Lower leg skin (tissue), 4 donors: ENCODE measurements around the gene TCN2. TPM values are rescaled to one million over a fixed set of nuclear protein-coding genes. Genes with fewer than 3 reads are reported as not detected.

Experiments used
- DNase-seq, 2 donors: peaks; one replicate each; pipeline ENCODE4 v3.0.0-alpha.2; 2019; ENCODE audit warnings: low spot score in 2 of 2
- H3K4me3 ChIP-seq: fragments of 200-600 bp; sonication (generic); 2 replicates; pipeline ENCODE4 v1.5.1; 2017; ENCODE audit warnings: mild to moderate bottlenecking, low read depth; ENCODE audit not compliant: poor library complexity, severe bottlenecking
- CTCF ChIP-seq, 3 donors: fragments of 450-650 bp; IDR thresholded peaks; one replicate each; pipeline ENCODE4 v1.5.1; 2016; ENCODE audit warnings: antibody characterized with exemption in 3 of 3, mild to moderate bottlenecking in 3 of 3, moderate library complexity in 2 of 3
- POLR2A ChIP-seq, 2 donors: fragments of 450-650 bp; IDR thresholded peaks; one replicate each; pipeline ENCODE4 v1.6.1; 2016 to 2017; ENCODE audit warnings: antibody characterized with exemption in 2 of 2, mild to moderate bottlenecking in 1 of 2, moderate library complexity in 1 of 2
- WGBS, 2 donors: methylation state at CpG; one replicate each; pipeline ENCODE4 v1.1.5; 2018; 5-methylcytosine and 5-hydroxymethylcytosine counted together
- intact Hi-C: fragments of 100-400 bp; cut with DNase I; formaldehyde crosslinking; loops from one replicate; pipeline ENCODE4 v1.15.0; 2023; ENCODE audit warnings: low total_unique reads
- total RNA-seq, 4 donors: library from RNA; depleted of rRNA; stranded (reverse); fragments of >200 nt; gene quantifications; one replicate each; pipeline ENCODE4 v1.1.0, GENCODE V29; 2016

TCN2 gene
- total RNA-seq, 4 donors from 2014 or later: 9.9 to 20.2 (median 14.8) TPM

DNA sequence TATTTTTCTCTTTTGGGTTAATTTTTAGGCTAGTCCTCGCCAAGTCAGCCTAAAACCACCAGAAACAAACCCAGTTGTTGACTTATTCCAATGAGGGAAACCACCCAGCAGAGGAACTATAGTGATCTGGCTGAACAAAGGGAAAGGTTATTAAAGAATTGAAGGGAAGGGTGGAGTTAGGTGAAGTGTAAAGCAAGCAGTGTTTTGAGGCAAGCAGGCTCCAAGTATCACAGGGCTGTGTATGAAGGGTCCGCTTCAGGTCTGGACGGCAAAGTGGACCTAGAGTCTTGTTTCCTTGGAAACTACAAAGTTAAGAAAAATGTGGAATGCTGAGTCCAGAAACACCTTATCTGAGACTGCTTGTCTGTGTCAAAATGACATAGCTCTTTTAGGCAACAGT is 3.2 kb upstream of the TCN2 start:
- TF ChIP-seq CTCF (IDR thresholded peaks at IDR 0.05): no peak
- no peak for TF ChIP-seq POLR2A (IDR thresholded peaks at IDR 0.05)
- intact Hi-C loops: no loop called here
- no peak for DNase-seq
- no peak overlapping the region for H3K4me3 ChIP-seq
- 74 to 79% methylated on average over 3 of the region's 3 CpGs for WGBS, 2 donors

GRCh38 chr22:30604723-30605122 is 2.3 kb upstream of the TCN2 start:
- intact Hi-C loops: no loop called here
- no peak for DNase-seq
- TF ChIP-seq POLR2A (IDR thresholded peaks at IDR 0.05) (no peak), CTCF (IDR thresholded peaks at IDR 0.05) (no peak)
- WGBS, 2 donors: 90 to 93% methylated on average over 2 of the region's 2 CpGs
- H3K4me3 ChIP-seq: no peak overlapping the region

- 25% methylated on average over 9 of the region's 9 CpGs for WGBS, 2 donors
- no peak overlapping the region for H3K4me3 ChIP-seq
- peak in 1 of 2 donors; percentile 43 for DNase-seq
- TF ChIP-seq POLR2A (IDR thresholded peaks at IDR 0.05): no peak
- no peak for TF ChIP-seq CTCF (IDR thresholded peaks at IDR 0.05)
- intact Hi-C loops: no loop called here
Observed at GRCh38 chr22:30605449-30606110, 1.4 kb upstream of the TCN2 start.

GRCh38 chr22:30607300-30607930 is 441 bp downstream of the TCN2 start:
- WGBS, 2 donors: 76 to 80% methylated on average over 7 of the region's 7 CpGs
- DNase-seq: no peak
- intact Hi-C loops: no loop called here
- peak overlapping the region; percentile 47 for H3K4me3 ChIP-seq
- TF ChIP-seq CTCF (IDR thresholded peaks at IDR 0.05) (no peak), POLR2A (IDR thresholded peaks at IDR 0.05) (no peak)

DNA sequence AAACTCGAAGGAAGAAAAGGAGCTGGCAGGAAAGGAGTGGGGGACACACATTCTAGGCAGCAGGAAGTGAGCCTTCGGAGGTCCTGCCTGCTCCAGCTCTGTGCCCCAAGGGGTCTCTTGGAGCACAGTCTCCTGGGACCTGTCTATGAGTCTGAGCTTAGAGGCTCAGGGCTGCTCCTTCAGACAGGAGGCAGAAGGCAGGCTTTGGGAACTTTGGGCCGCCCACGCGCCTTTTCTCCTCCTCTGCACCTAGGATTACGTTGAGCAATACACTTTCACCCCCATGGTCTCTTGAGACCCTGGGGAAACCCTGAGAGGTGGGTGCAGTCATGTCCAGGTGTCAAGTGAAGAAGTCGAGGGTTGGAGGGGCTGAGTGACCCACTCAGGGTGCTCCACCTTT is 965 bp downstream of the TCN2 start:
- WGBS, 2 donors: 79 to 84% methylated on average over 7 of the region's 7 CpGs
- no peak overlapping the region for H3K4me3 ChIP-seq
- no peak for DNase-seq
- intact Hi-C loops: no loop called here
- TF ChIP-seq CTCF (IDR thresholded peaks at IDR 0.05): no peak
- no peak for TF ChIP-seq POLR2A (IDR thresholded peaks at IDR 0.05)
